Measurements from ENCODE around the gene C11orf91. TPM values are rescaled to one million over a fixed set of nuclear protein-coding genes. Genes with fewer than 3 reads are reported as not detected.

Gene C11orf91
- total RNA-seq, 1 experiment from 2014 or later, result 1.3 TPM

DNA sequence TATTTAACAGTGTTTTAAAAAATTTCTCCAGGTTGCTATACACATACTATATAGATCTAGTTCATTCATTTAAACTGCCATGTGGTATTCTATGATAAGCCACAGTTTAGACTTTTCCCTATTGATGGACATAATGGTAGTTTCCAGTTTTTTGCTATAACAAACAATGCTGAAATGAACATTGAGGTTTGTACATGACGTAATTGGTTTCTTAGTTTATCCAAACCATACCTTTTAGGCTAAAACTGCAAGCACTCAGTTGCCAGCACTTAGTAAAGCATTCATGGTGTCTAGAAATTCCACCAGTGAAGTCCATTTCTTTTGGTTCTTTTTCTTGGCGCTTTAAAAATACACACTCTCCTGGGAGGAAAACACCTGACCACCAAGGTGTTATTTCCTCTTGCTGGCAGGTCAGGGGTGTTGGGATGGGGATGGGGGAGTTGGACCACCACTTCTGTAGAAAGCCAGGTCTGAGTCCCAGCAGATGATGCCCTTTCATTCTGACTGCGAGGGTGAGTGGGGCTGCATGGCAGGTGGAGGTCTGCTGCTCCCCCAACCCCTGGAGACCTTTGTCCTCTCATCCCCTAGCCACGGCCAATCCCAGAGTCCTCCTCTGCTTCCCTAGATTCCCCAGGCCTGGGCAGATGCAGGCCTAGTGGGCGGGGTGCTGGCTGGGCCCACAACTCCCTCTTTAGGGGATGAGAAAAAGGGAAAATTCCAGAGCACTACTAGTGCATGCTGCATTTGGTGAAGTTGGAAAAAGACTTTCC, 41.1 kb downstream of the C11orf91 start:
- ATAC-seq (no peak), DNase-seq (ENCODE audit: low read depth, low spot score) (no peak)
- H3K36me3 ChIP-seq (ENCODE audit: control insufficient read depth, insufficient read depth, low read length), result no peaks in the 10 kb centered on the region
- ChIA-PET POLR2A (no interaction called here), CTCF (no interaction called here)
- no TSS peak for BruUV-seq (replicated peaks)
- H3K4me3 ChIP-seq (ENCODE audit: low read depth in 2 of 2, low read length in 2 of 2), result no peak overlapping the region
- in situ Hi-C loops (cut with HindIII; ENCODE audit: low pct_unique_long_range_greater_than_20kb, low sequenced_read_pairs) (no loop called here), intact Hi-C loops (cut with micrococcal nuclease; ENCODE audit: unreplicated experiment) (no loop called here)
- no peaks in the 10 kb centered on the region for H3K4me1 ChIP-seq (ENCODE audit: control insufficient read depth, insufficient read depth, low read length)
- no peaks in the 10 kb centered on the region for H3K9me3 ChIP-seq (ENCODE audit: control insufficient read depth, insufficient read depth, low read depth, low read length)
- no peak for TF ChIP-seq SIN3A (IDR thresholded peaks at IDR 0.05; ENCODE audit: borderline replicate concordance, insufficient read depth, low read depth, low read length)
- TF ChIP-seq TCF7L2 (IDR thresholded peaks at IDR 0.05; ENCODE audit: low read depth, low read length), result no peak
- no peak for TF ChIP-seq POLR2AphosphoS5 (IDR thresholded peaks at IDR 0.05; ENCODE audit: low read depth, low read length)
- TF ChIP-seq, protein P1, sequence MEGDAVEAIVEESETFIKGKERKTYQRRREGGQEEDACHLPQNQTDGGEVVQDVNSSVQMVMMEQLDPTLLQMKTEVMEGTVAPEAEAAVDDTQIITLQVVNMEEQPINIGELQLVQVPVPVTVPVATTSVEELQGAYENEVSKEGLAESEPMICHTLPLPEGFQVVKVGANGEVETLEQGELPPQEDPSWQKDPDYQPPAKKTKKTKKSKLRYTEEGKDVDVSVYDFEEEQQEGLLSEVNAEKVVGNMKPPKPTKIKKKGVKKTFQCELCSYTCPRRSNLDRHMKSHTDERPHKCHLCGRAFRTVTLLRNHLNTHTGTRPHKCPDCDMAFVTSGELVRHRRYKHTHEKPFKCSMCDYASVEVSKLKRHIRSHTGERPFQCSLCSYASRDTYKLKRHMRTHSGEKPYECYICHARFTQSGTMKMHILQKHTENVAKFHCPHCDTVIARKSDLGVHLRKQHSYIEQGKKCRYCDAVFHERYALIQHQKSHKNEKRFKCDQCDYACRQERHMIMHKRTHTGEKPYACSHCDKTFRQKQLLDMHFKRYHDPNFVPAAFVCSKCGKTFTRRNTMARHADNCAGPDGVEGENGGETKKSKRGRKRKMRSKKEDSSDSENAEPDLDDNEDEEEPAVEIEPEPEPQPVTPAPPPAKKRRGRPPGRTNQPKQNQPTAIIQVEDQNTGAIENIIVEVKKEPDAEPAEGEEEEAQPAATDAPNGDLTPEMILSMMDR (IDR thresholded peaks at IDR 0.05), result no peak
- TF ChIP-seq, protein P2, sequence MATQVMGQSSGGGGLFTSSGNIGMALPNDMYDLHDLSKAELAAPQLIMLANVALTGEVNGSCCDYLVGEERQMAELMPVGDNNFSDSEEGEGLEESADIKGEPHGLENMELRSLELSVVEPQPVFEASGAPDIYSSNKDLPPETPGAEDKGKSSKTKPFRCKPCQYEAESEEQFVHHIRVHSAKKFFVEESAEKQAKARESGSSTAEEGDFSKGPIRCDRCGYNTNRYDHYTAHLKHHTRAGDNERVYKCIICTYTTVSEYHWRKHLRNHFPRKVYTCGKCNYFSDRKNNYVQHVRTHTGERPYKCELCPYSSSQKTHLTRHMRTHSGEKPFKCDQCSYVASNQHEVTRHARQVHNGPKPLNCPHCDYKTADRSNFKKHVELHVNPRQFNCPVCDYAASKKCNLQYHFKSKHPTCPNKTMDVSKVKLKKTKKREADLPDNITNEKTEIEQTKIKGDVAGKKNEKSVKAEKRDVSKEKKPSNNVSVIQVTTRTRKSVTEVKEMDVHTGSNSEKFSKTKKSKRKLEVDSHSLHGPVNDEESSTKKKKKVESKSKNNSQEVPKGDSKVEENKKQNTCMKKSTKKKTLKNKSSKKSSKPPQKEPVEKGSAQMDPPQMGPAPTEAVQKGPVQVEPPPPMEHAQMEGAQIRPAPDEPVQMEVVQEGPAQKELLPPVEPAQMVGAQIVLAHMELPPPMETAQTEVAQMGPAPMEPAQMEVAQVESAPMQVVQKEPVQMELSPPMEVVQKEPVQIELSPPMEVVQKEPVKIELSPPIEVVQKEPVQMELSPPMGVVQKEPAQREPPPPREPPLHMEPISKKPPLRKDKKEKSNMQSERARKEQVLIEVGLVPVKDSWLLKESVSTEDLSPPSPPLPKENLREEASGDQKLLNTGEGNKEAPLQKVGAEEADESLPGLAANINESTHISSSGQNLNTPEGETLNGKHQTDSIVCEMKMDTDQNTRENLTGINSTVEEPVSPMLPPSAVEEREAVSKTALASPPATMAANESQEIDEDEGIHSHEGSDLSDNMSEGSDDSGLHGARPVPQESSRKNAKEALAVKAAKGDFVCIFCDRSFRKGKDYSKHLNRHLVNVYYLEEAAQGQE (IDR thresholded peaks at IDR 0.05; ENCODE audit: insufficient read depth in 1 of 2, low read depth in 2 of 2, low read length in 1 of 2), result no peak
- no peak overlapping the region for H3K27ac ChIP-seq (ENCODE audit: low read length)
- no peaks in the 10 kb centered on the region for H3K27me3 ChIP-seq (ENCODE audit: control insufficient read depth, insufficient read depth, low read length)

DNA sequence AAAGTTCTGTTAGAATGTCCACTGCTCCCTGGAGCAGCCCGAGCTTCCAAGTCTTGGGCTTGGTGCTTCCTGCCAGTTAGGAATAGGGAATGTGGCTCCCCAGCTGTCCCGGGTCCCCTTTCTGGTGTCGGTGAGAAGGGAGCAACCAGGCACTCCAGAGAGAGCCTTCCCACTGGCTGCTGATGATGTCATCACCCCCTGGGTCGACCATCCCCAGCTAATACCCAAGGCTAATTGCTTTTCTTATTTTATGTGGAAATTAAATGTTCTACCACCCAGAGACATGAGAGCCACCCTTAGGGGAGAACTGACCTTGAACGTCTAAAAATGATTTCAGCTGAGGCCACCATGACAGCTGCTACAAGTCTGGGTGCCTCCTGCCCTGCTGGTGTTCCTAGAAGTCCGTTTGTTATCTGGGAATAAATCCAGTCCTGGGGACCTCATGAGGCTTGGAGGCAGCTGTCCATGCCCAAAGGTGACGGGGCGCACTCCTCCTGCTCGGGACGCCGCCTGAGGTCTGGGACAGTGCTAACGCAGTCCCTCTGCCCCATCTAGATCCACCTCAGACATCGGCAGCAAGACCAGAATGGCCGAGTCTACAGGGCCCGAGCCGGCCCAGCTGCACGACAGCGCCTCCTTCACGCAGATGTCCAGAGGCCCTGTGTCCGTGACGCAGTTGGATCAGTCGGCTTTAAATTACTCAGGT, 42.3 kb downstream of the C11orf91 start:
- no peak for TF ChIP-seq SIN3A (IDR thresholded peaks at IDR 0.05; ENCODE audit: borderline replicate concordance, insufficient read depth, low read depth, low read length)
- TF ChIP-seq, protein P2 (IDR thresholded peaks at IDR 0.05; ENCODE audit: insufficient read depth in 1 of 2, low read depth in 2 of 2, low read length in 1 of 2), result no peak
- TF ChIP-seq, protein P1 (IDR thresholded peaks at IDR 0.05), result no peak
- no peak for TF ChIP-seq TCF7L2 (IDR thresholded peaks at IDR 0.05; ENCODE audit: low read depth, low read length)
- no peak for TF ChIP-seq POLR2AphosphoS5 (IDR thresholded peaks at IDR 0.05; ENCODE audit: low read depth, low read length)
- H3K9me3 ChIP-seq (ENCODE audit: control insufficient read depth, insufficient read depth, low read depth, low read length), result no peaks in the 10 kb centered on the region
- in situ Hi-C loops (cut with HindIII; ENCODE audit: low pct_unique_long_range_greater_than_20kb, low sequenced_read_pairs) (no loop called here), intact Hi-C loops (cut with micrococcal nuclease; ENCODE audit: unreplicated experiment) (no loop called here)
- POLR2A ChIA-PET, result no interaction called here
- CTCF ChIA-PET, result no interaction called here
- DNase-seq (ENCODE audit: low read depth, low spot score) (no peak), ATAC-seq (no peak)
- H3K4me3 ChIP-seq (ENCODE audit: low read depth in 2 of 2, low read length in 2 of 2), result no peak overlapping the region
- no peaks in the 10 kb centered on the region for H3K27me3 ChIP-seq (ENCODE audit: control insufficient read depth, insufficient read depth, low read length)
- no peak overlapping the region for H3K27ac ChIP-seq (ENCODE audit: low read length)
- BruUV-seq (replicated peaks), result no TSS peak
- H3K36me3 ChIP-seq (ENCODE audit: control insufficient read depth, insufficient read depth, low read length), result no peaks in the 10 kb centered on the region
- no peaks in the 10 kb centered on the region for H3K4me1 ChIP-seq (ENCODE audit: control insufficient read depth, insufficient read depth, low read length)
